HPDE6-E6E7 (cell line): ENCODE results near the gene RAMP1.
A peak's percentile ranks its signal among the peaks of the same experiment; 100 is the strongest.
"Not testable (repeated sequence)": the region's sequence is repeated elsewhere in the genome, so short reads cannot be mapped to it uniquely, and the experiment has no call there.

ENCODE experiments used
- DNase-seq: peaks from one replicate; pipeline ENCODE4 v3.0.0; 2011; ENCODE audit warnings: missing footprints; ENCODE audit errors: extremely low spot score

The RAMP1 gene

DNA sequence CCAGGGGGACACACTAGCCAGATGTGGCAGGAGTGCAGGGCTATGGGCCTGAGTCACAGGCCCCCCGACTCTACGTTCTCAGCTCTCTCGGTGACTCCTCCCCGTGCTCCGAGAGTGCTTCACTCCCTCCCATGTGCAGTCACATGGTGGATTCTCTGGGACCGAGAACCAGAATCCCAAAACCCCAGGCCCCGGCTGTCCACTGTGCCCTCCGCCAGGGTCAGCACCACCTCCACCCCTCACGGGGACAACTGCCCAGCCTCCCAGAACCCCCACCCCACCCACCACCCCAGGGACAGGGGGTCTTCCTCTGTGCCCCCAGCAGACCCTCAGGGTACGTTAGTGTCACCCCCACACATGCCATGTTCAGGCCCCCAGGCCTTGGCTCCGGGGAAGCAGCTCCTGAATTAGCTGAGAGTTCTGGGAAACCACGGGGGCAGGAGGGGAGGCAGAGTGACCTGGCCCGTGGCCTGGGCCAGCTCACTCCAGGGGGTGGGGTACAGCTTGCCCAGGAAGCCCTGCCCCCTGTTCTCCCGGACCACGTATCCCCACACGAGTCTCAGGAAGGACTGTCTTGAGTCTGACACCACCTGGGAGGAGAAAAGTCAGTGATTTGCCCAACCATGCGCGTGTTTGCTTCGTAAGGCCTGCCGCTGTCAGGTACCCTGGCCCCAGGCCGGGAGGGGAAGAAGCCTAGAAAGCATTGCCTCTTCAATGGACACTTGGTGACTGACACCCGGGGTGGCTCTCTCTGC, 4.4 kb downstream of the RAMP1 start:
- DNase-seq, result no peak

GRCh38 chr2:237864444-237864931, 5.1 kb downstream of the RAMP1 start:
- no peak for DNase-seq

- peak; percentile 76 for DNase-seq
Observed at GRCh38 chr2:237864940-237865622, 5.7 kb downstream of the RAMP1 start.

DNA sequence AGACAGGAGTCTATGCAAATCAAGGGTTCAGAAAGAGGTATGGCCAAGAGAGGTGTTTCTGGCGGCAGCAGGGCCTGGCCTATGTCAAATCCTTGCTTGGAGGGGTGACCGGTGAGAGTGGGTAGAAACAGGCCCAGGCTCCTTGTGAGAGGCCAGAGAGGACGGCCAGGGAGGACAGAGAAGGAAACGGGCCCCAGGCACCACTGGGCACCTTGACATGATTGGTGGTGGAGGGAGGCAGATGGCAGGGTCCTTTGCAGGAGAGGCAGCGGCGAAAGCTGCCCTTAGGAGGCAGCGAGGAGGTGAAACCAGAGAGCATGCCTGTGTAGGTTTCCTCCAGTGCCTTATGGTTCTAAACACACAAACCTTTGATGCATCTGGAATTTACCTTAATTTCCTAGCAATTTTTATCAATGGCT, 6.2 kb downstream of the RAMP1 start:
- DNase-seq, result no peak

- peak; percentile 39 for DNase-seq
Observed at GRCh38 chr2:237866101-237866621, 6.7 kb downstream of the RAMP1 start.

DNA sequence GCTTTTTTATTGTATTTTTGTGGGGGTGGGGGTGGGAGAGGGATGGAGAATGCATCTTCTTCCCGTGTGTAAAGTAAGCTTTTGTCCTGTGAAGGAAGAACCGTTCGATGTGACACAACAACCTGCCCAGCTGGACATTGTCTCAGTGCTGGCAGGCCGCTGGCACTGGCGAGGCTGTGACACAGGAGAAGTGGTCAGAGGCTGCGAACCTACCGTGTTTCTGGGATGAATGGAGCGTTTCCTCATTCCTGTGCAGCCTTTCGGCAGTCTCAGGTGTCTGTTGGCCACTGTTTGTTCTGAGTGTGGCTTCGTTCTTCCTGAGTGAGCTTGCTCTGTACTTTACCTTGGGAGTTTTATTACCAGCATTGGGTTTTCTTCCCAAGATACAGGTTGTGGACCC, 8.0 kb downstream of the RAMP1 start:
- no peak for DNase-seq

DNA sequence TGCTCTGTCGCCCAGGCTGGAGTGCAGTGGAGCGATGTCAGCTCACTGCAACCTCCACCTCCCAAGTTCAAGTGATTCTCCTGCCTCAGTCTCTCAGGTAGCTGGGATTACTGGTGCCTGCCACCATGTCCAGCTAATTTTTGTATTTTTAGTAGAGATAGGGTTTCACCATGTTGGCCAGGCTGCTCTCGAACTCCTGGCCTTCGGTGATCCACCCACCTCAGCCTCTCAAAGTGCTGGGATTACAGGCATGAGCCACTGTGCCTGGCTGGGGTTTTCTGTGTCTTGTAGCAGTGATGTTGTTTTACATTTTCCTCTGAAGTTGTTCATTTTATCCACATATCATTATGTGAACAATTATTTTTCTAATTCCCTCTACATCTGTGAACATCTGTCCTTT, 8.7 kb downstream of the RAMP1 start:
- DNase-seq, result not testable (repeated sequence)

DNA sequence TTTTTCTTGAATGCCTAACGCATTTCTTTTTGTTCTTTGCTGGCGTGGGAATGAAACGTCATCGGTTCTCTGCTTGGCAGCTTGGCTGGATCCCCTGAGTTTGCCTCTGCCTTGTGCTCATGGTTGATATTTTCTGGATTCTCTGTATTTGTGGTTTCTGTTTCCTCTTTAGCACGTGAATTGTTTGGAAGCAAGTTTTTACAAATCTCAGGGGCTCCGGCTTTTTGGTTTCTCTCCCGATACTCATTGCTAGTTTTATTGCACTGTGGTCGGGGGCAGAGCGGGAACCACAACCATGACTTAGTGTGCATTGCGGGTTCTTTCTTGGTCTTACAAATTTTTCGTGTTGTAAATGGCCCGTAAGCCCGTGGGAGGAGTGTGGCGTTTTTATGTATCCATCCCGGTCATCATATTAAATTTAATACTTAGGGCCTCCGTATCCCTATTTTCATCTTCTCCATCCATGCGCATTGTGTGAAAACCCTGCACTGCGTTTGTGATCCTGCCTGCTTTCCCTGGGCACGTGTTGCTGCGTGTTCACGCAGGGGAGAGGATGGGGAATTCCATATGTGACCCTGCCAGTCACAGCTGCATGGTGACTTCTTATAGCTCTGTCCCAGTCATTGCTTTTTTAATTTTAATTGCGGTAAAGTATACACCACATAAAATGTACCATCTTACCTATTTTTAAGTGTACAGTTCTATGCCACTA, 9.4 kb downstream of the RAMP1 start:
- no peak for DNase-seq

DNA sequence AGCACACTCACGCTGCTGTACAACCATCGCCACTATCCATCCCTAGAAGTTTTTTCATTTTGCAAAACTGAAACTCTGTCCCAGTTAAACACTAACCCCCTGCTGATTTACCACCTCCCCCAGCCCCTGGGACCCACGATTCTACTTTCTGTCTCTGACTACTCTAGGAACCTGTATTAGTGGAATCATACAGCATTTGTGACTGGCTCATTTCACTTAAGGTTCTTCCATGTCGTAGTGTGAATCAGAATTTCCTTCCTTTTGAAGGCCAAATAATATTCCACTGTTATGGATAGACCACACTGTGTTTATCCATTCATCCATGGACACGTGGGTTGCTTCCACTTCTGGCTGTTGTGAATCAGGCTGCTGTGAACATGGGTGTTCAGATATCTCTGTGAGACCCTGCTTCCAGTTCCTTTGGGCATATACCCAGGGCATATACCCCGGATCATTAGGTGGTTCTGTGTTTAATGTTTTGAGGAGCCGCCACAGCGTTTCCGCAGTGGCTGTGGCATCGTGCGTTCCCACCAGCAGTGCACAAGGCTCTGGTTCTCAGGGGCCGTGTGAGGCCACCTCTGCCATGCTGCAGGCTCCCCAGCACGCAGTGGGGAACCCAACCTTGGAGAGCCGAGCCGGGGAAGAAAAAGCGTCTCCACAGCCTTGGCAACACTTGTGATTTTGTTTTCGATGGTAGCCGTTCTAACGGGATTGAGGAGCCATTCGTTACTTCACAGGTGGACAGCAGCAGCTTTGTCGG, 10.1 kb downstream of the RAMP1 start:
- no peak for DNase-seq

DNA sequence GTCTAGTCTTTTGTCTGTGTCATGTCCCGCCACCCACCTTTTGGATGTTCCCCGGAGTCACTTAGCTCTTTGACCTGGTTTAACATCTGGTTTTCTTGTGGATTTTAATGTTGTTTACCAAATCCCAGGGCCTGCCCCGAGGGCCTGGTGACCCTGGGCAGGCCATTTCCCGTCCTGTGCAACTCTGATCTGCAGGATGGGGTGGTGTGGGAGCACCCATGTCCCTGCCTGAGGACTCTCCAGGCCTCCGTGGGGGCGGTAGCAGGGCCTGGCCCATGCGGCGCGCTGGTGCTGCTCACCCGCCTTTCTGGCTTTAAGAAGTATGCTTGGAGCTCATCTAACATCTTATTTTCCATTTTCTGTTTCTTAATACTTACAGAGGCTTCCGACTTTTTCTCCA, 10.7 kb downstream of the RAMP1 start:
- DNase-seq, result no peak

DNA sequence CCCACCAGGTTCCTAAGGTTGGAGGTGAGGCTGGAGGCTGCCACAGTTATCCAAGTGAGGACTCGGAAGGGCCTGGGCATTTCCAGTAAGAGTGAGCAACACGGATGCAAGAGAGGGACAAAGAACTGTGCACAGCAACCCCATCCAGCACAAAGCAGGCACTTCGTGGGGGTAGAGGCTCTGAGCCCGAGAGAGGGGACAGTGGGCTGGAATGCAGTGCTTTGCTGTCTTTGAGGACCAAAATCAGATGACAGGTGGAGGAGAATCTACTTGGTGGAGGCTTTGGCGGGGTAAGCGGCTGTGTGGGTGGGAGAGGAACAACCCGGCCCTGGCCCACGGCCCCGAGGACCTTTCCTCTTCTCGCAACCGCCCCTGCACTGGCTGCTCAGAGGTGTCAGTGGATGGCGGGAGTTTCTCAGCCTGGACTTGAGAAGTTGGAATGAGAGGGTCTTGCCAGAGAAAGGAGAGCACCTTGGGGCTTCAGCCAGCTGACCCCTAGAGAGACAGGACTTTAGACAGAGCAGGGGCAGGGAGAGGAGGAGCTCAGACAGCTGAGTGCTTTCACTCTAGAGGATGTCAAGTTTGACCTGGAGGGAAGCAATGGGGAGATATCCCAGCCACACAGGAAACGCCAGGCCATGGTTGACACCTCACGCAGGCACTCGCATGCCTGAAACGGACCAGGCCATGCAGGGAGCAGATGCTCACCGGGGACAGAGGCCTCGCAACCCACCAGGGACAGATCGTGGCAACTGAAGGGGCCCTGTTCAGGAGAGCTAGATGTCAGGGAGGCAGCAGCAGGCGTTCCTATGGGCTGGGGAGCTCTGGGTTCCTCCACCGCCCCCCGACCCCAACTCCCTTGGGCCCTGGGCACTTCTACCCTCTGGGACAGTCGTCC, 11.6 kb downstream of the RAMP1 start:
- no peak for DNase-seq

- no peak for DNase-seq
Observed at GRCh38 chr2:237872178-237872887, 12.9 kb downstream of the RAMP1 start.

- DNase-seq, result peak; percentile 91
Observed at GRCh38 chr2:237873421-237873831, 14.0 kb downstream of the RAMP1 start.

DNA sequence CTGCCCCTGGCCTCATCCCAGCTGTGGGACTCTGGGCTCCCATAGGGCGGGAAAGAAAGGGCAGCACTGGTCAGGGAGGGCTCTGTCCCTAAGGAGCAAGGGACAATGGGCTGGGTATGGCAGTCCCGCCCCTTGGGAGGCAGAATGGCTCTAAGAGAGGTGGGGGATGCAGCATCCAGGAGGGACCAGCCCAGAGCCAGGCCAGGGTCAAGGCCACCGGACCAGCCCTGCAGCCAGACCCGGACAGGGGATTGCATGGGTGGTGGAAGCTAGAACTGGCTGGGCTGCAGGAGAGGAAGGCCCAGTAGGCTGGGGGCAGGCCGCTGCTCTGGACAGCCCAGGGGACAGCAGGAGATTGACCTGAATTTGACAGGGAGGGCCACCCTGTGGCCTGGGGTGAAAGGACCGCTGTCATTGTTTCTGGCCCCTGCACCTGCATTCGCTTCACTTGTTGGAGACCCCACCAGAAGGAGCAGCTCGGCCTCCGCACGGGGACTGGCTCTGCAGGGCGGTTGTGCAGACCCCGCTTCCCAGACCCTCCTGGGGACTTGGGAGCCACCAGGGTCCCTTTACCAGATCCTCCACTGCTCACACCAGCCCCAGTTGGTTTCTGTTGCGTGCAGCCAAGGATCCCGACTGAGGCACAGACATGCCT, 14.6 kb downstream of the RAMP1 start:
- no peak for DNase-seq

- DNase-seq, result peak; percentile 89
Observed at GRCh38 chr2:237874585-237875161, 15.2 kb downstream of the RAMP1 start.

- no peak for DNase-seq
Observed at GRCh38 chr2:237875256-237876060, 16.0 kb downstream of the RAMP1 start.

DNA sequence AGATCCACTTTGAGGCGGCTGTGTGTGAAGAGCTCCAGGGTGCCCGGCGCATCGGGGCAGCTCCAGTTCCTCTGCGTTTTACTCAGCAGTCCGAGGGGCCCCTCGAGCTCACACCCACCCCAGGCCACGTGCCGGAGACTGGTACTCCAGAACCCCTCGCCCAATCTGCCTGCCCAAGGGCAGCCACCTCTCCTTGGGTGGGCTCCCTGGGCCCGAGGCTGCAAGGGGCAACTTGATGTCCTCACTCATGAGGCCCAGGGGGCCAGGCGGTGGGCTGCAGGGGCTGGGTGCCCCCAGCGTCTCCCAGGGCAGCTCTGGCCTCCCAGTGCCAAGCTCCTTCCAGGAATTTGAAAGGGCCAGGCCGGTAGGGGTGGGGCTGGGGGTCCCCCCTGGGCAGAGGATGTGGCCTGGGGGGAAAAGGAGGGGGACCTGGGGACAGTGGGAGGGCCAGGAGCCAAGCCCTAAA, 16.7 kb downstream of the RAMP1 start:
- DNase-seq, result no peak

- no peak for DNase-seq
Observed at GRCh38 chr2:237876532-237876931, 17.1 kb downstream of the RAMP1 start.
